Endothelial cell of umbilical vein (primary cell): Measurements from ENCODE around the gene FTSJ1.

Source experiments
- CTCF ChIP-seq, 2 donors: IDR thresholded peaks; 1 replicate in 1 of 2; 2 replicates in 1 of 2; pipeline ENCODE4 v1.5.1; 2011; ENCODE audit warnings: low read length in 2 of 2, mild to moderate bottlenecking in 2 of 2, moderate library complexity in 2 of 2, control low read depth in 1 of 2, inconsistent platforms in 1 of 2, low read depth in 1 of 2; ENCODE audit not compliant: insufficient read depth in 1 of 2; ENCODE audit errors: extremely low read depth in 1 of 2
- FOS ChIP-seq: IDR thresholded peaks from 2 replicates; pipeline ENCODE4 v1.6.1; 2011; ENCODE audit warnings: mild to moderate bottlenecking, low read length, moderate library complexity, borderline replicate concordance; ENCODE audit not compliant: insufficient read depth
- MAX ChIP-seq: IDR thresholded peaks from 2 replicates; pipeline ENCODE4 v1.6.1; 2011; ENCODE audit not compliant: insufficient read depth, insufficient read length
- MYC ChIP-seq: IDR thresholded peaks from one replicate; pipeline ENCODE4 v1.6.1; 2011; ENCODE audit warnings: mild to moderate bottlenecking, low read depth, low read length
- POLR2A ChIP-seq: IDR thresholded peaks from 2 replicates; pipeline ENCODE4 v1.6.1; 2012; ENCODE audit warnings: low read depth, mild to moderate bottlenecking, control low read depth, low read length
- POLR2AphosphoS5 ChIP-seq: IDR thresholded peaks from 2 replicates; pipeline ENCODE4 v1.6.1; 2012; ENCODE audit warnings: low read depth, mild to moderate bottlenecking, control low read depth, low read length, moderate library complexity; ENCODE audit not compliant: insufficient read depth

GRCh38 chrX:48514868-48515460 is 39.0 kb downstream of the FTSJ1 start:
- TF ChIP-seq POLR2A (no peak), CTCF (IDR thresholded peaks at IDR 0.05; ENCODE audit: extremely low read depth in 1 of 2, insufficient read depth in 1 of 2, low read depth in 1 of 2, low read length in 2 of 2) (no peak), MAX (no peak), MYC (no peak), FOS (no peak), POLR2AphosphoS5 (no peak)
